Effector memory CD8-positive, alpha-beta T cell (primary cell): ENCODE results near the gene CAPNS2.
"Not testable (repeated sequence)": the region's sequence is repeated elsewhere in the genome, so short reads cannot be mapped to it uniquely, and the experiment has no call there.

Source experiments
- ATAC-seq: fragments of 150-1000 bp; cut with Tn5 transposase; replicated peaks from 2 replicates; pipeline ENCODE4 v1.10.0; 2021; ENCODE audit warnings: mild to moderate bottlenecking, moderate library complexity
- DNase-seq, 3 experiments: peaks; one replicate each; pipeline ENCODE4 v3.0.0; 2021
- H3K27ac Mint-ChIP-seq, 2 donors: one replicate each; pipeline ENCODE4 v1.8.0; 2022; ENCODE audit warnings: mild to moderate bottlenecking in 2 of 2, mixed read lengths in 2 of 2, moderate library complexity in 2 of 2
- H3K27me3 Mint-ChIP-seq, 2 donors: one replicate each; pipeline ENCODE4 v1.8.0; 2022; ENCODE audit warnings: mixed read lengths in 2 of 2
- H3K36me3 Mint-ChIP-seq: one replicate; pipeline ENCODE4 v1.8.0; 2022; ENCODE audit warnings: mild to moderate bottlenecking, moderate library complexity, mixed read lengths; ENCODE audit not compliant: insufficient read depth
- H3K4me1 Mint-ChIP-seq, 2 donors: one replicate each; pipeline ENCODE4 v1.8.0; 2022; ENCODE audit warnings: low read depth in 2 of 2, mixed read lengths in 2 of 2
- H3K4me3 Mint-ChIP-seq, 2 donors: one replicate each; pipeline ENCODE4 v1.8.0; 2022; ENCODE audit warnings: mild to moderate bottlenecking in 2 of 2, mixed read lengths in 2 of 2, moderate library complexity in 2 of 2
- H3K9me3 Mint-ChIP-seq, 2 donors: one replicate each; pipeline ENCODE4 v1.8.0; 2022; ENCODE audit warnings: mixed read lengths in 2 of 2

Gene CAPNS2

DNA sequence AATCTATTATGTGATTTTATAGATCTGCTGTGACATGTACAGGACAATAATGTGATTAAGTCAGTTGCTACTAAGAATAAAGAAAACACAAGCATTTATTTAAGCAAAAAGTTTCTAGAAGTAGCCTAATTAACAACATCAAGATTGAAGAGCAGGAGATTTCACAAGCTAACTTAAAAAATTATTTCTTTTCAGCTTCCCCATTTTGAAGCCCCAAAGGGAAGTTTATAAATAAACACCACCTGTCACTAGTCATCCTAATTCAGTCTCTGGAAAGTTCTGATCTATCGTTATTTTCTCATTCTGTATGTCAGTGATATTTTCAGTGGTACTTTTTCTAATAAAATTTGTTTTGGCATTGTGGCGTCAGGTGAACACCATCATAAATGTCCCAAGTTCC lies 8.3 kb downstream of the CAPNS2 start:
- Mint-ChIP-seq H3K36me3 (no peaks in the 10 kb centered on the region), H3K27me3 (peaks cover 0 to 6% of the 10 kb centered on the region in 2 donors), H3K4me3 (no peak overlapping the region), H3K27ac (no peak overlapping the region), H3K9me3 (no peaks in the 10 kb centered on the region), H3K4me1 (no peaks in the 10 kb centered on the region)
- no peak for ATAC-seq
- no peak for DNase-seq

DNA sequence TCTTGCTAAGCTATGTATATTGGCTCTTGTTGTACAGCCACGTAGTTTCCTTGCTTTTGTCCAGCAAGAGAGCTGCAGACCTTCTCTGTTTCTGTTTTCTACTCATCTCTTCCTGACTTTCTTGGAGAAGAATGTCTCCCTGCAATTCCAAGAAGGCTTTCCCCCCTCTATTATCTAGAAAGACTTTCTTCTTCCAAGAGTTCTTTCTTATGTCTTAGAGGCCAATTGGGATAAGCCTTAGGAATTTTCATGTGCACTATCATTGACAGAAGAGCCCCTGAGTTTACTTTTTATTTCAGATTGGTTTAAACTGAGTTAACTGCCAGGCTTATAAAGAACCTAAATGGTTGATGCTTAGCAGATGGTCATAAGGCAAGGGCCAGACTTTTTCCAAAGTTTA lies 9.0 kb downstream of the CAPNS2 start:
- peaks cover 0 to 6% of the 10 kb centered on the region in 2 donors for H3K27me3 Mint-ChIP-seq
- H3K4me1 Mint-ChIP-seq: no peaks in the 10 kb centered on the region
- DNase-seq: no peak
- H3K36me3 Mint-ChIP-seq: no peaks in the 10 kb centered on the region
- no peak overlapping the region for H3K4me3 Mint-ChIP-seq
- no peaks in the 10 kb centered on the region for H3K9me3 Mint-ChIP-seq
- no peak for ATAC-seq
- H3K27ac Mint-ChIP-seq: no peak overlapping the region

DNA sequence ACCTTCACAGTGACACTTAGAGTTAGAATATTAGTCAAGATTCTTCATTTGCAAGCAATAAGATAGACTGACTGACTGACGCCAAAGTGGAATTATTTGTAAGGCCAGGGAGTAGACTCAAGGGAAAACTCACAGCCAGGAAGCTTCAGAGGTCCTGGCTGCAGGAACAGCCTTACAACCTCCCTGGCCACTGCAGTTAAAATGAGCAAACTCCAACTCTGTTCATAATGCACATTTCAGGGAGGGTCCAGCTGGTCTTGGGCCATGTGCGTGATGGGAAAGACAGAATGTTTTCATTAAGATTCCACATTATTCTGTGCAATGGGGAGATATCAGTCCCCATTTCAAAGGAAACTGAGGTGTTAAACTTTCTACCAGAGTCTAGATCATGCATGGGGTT lies 9.9 kb downstream of the CAPNS2 start:
- Mint-ChIP-seq H3K4me3 (no peak overlapping the region), H3K36me3 (no peaks in the 10 kb centered on the region), H3K4me1 (no peaks in the 10 kb centered on the region), H3K27ac (no peak overlapping the region), H3K9me3 (no peaks in the 10 kb centered on the region), H3K27me3 (peaks cover 0 to 6% of the 10 kb centered on the region in 2 donors)
- DNase-seq (no peak), ATAC-seq (no peak)

DNA sequence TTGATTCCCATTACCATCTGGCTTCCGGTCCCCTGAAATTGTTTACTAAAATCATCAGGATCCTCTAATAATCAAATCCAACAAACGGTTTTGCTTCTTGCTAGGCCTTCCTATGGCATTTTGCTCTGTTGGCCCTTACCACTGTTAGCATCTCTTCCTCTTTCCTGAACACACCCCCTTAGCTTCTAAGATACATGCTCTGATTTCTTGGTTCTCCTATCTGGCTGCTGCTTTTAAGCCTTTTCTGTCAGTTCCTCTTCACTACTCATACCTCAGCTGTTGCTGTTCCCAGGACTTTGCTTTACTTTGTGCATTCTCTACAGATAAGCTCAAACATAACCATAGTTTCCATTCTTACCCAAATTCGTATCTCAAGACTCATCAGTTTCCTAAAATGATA lies 11.4 kb downstream of the CAPNS2 start:
- H3K4me3 Mint-ChIP-seq: no peak overlapping the region
- no peaks in the 10 kb centered on the region for H3K4me1 Mint-ChIP-seq
- H3K27me3 Mint-ChIP-seq: peaks cover 0 to 11% of the 10 kb centered on the region in 2 donors
- DNase-seq (no peak), ATAC-seq (no peak)
- no peaks in the 10 kb centered on the region for H3K36me3 Mint-ChIP-seq
- H3K27ac Mint-ChIP-seq: no peak overlapping the region
- H3K9me3 Mint-ChIP-seq: no peaks in the 10 kb centered on the region

DNA sequence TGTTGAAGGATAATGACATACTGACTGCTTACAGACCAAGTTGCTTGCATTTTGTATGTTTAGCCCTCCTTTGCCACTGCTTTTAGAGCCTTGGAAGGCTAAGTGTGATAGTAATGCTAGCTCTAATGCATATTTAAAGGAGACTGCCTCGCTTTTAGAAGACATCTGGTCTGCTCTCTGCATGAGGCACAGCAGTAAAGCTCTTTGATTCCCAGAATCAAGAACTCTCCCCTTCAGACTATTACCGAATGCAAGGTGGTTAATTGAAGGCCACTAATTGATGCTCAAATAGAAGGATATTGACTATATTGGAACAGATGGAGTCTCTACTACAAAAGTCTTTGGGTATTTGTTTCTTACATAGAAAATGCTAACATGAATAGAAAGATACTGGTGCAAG lies 19.1 kb downstream of the CAPNS2 start:
- H3K27ac Mint-ChIP-seq: no peak overlapping the region
- no peaks in the 10 kb centered on the region for H3K4me1 Mint-ChIP-seq
- H3K9me3 Mint-ChIP-seq: no peaks in the 10 kb centered on the region
- peaks cover 15 to 28% of the 10 kb centered on the region in 2 donors for H3K27me3 Mint-ChIP-seq
- no peak overlapping the region for H3K4me3 Mint-ChIP-seq
- DNase-seq (no peak), ATAC-seq (no peak)
- H3K36me3 Mint-ChIP-seq: no peaks in the 10 kb centered on the region

DNA sequence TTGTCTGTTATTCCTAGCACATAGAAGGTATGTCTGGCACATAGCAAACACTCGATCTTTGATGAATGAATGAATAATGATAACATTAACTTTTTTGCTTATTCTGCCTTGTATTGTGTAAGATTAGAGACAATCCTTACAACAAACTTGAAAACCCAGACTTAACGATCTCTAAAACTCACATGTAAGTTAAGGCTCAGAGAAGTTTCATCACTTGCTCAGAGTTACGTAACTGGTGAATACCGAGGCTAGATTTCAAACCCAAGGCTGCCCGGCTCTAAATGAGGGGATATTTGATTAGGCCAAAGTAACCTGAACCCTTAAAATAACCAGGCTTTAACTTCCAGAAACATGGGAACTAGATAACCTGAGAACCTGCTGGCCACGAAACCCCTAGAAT lies 22.3 kb downstream of the CAPNS2 start:
- Mint-ChIP-seq H3K9me3 (no peaks in the 10 kb centered on the region), H3K27ac (no peak overlapping the region), H3K4me3 (no peak overlapping the region), H3K4me1 (no peaks in the 10 kb centered on the region), H3K36me3 (no peaks in the 10 kb centered on the region), H3K27me3 (peaks cover 28 to 36% of the 10 kb centered on the region in 2 donors)
- no peak for DNase-seq
- ATAC-seq: no peak

DNA sequence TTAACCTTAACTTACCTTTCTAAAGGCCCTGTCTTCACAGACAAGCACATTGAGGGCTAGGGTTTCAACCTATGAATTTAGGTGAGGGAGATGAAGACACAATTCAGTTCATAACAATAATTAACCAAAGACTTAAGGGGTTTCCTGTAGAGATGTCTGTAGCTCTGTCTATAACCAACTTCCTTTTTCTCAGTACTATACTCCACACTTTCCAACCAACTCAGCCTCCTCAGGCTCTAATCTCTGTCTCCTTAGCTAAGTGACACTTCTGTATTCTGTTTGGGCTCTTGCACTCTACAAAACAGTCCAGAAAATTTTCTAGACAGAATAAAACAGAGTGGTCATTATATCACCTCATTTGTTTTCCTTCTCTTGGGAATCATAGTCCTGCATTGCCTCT lies 25.8 kb downstream of the CAPNS2 start:
- DNase-seq (no peak), ATAC-seq (no peak)
- H3K27me3 Mint-ChIP-seq: peaks cover 39 to 50% of the 10 kb centered on the region in 2 donors
- H3K27ac Mint-ChIP-seq: no peak overlapping the region
- H3K36me3 Mint-ChIP-seq: no peaks in the 10 kb centered on the region
- no peak overlapping the region for H3K4me3 Mint-ChIP-seq
- H3K4me1 Mint-ChIP-seq: no peaks in the 10 kb centered on the region
- H3K9me3 Mint-ChIP-seq: no peaks in the 10 kb centered on the region

DNA sequence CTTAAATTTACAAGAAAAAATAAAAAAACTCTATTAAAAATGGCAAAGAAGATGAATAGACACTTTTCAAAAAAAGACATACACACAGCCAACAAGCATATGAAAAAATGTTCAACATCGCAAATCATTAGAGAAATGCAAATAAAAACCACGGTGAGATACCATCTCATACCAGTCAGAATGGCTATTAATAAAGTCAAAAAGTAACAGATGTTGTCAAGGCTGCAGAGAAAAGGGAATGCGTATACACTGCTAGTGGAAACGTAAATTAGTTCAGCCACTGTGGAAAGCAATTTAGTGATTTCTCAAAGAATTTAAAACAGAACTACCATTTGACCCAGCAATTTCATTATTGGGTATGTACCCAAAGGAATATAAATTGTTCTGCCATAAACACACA lies 31.4 kb downstream of the CAPNS2 start:
- DNase-seq (no peak), ATAC-seq (no peak)
- H3K27me3 Mint-ChIP-seq: peaks cover 23 to 29% of the 10 kb centered on the region in 2 donors
- no peak overlapping the region for H3K27ac Mint-ChIP-seq
- no peaks in the 10 kb centered on the region for H3K36me3 Mint-ChIP-seq
- H3K9me3 Mint-ChIP-seq: no peaks in the 10 kb centered on the region
- no peaks in the 10 kb centered on the region for H3K4me1 Mint-ChIP-seq
- H3K4me3 Mint-ChIP-seq: no peak overlapping the region

DNA sequence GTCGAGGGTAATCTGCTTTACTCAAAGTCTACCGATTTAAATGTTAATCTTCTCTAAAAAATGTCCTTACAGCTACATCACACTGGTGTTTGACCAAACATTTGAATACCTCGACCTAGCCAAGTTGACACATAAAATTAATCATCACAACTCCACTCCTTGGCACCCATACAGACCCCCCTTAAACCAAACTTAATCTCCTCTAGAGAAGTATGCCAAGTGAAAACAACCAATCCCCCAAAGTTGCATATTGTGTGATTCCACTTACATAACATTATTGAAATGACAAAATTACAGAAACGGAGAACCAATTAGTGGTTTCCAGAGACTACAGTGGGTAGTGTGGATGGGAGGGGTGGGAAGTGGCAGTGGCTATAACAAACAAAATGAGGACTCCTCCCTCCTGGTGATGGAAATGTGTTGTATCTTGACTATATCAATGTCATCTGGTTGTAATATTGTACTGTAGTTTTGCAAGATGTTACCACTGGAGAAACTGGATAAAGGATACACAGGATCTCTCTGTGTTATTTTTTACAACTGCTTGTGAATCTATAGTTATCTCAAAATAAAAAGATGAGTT lies 39.4 kb downstream of the CAPNS2 start:
- H3K36me3 Mint-ChIP-seq: no peaks in the 10 kb centered on the region
- H3K9me3 Mint-ChIP-seq: peaks cover 0 to 10% of the 10 kb centered on the region in 2 donors
- no peak overlapping the region for H3K27ac Mint-ChIP-seq
- H3K27me3 Mint-ChIP-seq: peaks cover 10% of the 10 kb centered on the region in 2 donors
- no peak for DNase-seq
- no peak for ATAC-seq
- H3K4me3 Mint-ChIP-seq: no peak overlapping the region
- H3K4me1 Mint-ChIP-seq: no peaks in the 10 kb centered on the region

DNA sequence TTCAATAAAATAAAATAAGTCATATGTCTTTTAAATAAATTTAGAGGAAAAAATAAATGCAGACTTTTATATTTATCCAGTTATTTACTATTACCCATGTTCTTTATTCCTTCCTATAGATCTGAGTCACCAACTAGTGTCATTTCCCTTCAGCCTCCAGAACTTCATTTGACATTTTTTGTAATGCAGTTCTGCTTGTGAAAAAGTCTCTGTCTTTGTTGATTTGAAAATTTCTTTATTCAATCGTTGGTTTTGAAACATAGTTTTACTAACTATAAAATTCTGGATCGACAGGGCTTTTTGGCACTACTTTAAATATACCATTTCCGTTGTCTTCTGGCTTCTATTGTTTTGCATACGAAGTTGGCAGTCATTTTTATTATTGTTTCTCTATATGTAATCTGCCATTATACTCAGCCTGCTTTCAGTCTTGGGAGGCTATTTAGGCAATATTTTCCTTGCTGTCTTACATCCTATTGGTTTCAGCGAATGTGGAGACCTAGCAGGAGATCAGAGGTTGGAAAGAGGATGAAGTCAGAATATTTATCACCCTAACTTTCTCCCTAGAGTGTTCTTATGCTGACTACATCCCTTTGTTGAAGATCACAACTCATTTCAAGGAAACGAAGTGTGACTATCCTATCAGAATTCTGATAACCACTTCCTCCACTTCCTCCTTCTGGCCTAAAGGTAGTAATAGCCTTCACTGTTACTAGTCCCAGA lies 47.3 kb downstream of the CAPNS2 start:
- H3K9me3 Mint-ChIP-seq: peaks cover 3 to 10% of the 10 kb centered on the region in 2 donors
- no peaks in the 10 kb centered on the region for H3K36me3 Mint-ChIP-seq
- ATAC-seq (no peak), DNase-seq (no peak)
- no peaks in the 10 kb centered on the region for H3K4me1 Mint-ChIP-seq
- no peak overlapping the region for H3K27ac Mint-ChIP-seq
- peaks cover 58 to 60% of the 10 kb centered on the region in 2 donors for H3K27me3 Mint-ChIP-seq
- no peak overlapping the region for H3K4me3 Mint-ChIP-seq

DNA sequence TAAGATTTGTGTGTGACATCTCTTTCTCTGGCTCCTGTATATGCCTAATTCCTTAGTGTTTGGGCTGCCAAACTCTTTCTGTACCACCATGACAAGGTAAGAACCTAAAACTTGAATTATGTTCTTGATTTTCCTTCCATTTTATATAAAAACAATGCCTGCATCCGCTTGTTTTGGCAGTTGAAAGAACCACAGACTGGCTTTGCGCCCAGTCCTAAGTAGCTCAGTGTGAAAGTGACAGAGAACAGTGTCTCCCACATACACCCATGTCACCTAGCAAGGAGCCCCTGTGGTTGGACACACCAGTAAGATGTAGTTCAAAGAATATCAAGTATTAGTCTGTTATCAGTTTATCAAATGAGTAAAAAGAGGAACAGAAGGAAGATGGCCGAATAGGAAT lies 48.6 kb downstream of the CAPNS2 start:
- ATAC-seq (no peak), DNase-seq (no peak)
- peaks cover 3 to 8% of the 10 kb centered on the region in 2 donors for H3K9me3 Mint-ChIP-seq
- peaks cover 61 to 66% of the 10 kb centered on the region in 2 donors for H3K27me3 Mint-ChIP-seq
- no peaks in the 10 kb centered on the region for H3K4me1 Mint-ChIP-seq
- no peak overlapping the region for H3K4me3 Mint-ChIP-seq
- H3K27ac Mint-ChIP-seq: no peak overlapping the region
- H3K36me3 Mint-ChIP-seq: no peaks in the 10 kb centered on the region

DNA sequence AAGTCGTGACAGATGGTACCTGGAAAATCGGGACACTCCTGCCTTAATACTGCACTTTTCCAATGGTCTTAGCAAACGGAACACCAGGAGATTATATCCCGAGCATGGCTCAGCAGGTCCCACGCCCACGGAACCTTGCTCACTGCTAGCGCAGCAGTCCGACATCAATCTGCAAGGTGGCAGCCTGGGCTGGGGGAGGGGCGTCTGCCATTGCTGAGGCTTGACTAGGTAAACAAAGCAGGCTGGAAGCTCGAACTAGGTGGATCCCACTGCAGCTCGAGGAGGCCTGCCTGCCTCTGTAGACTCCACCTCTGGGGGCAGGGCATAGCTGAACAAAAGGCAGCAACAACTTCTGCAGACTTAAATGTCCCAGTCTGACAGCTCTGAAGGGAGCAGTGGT lies 49.2 kb downstream of the CAPNS2 start:
- H3K27me3 Mint-ChIP-seq: peaks cover 55 to 60% of the 10 kb centered on the region in 2 donors
- not testable (repeated sequence) for H3K4me3 Mint-ChIP-seq, H3K9me3 Mint-ChIP-seq, DNase-seq, H3K4me1 Mint-ChIP-seq, H3K36me3 Mint-ChIP-seq, ATAC-seq, H3K27ac Mint-ChIP-seq
